GM12874 (cell line): Measurements from ENCODE around the gene DAZAP2.

Source experiments
- CTCF ChIP-seq: IDR thresholded peaks from 2 replicates; pipeline ENCODE4 v1.5.1; 2011; ENCODE audit warnings: low read depth, mild to moderate bottlenecking, control low read depth, low read length, moderate library complexity; ENCODE audit not compliant: insufficient read depth

Gene DAZAP2

GRCh38 chr12:51244269-51244668, 5.6 kb downstream of the DAZAP2 start:
- no peak for TF ChIP-seq CTCF

GRCh38 chr12:51245476-51246253, 7.0 kb downstream of the DAZAP2 start:
- TF ChIP-seq CTCF: no peak

GRCh38 chr12:51246254-51246853, 7.7 kb downstream of the DAZAP2 start:
- TF ChIP-seq CTCF: 0 out of 2 replicates have a peak, but pooled peaks have one; percentile 11

- no peak for TF ChIP-seq CTCF
Observed at GRCh38 chr12:51247523-51248206, 9.0 kb downstream of the DAZAP2 start.

- TF ChIP-seq CTCF: no peak
Observed at GRCh38 chr12:51253276-51253675, 14.7 kb downstream of the DAZAP2 start.

GRCh38 chr12:51254536-51254935, 15.9 kb downstream of the DAZAP2 start:
- no peak for TF ChIP-seq CTCF

DNA sequence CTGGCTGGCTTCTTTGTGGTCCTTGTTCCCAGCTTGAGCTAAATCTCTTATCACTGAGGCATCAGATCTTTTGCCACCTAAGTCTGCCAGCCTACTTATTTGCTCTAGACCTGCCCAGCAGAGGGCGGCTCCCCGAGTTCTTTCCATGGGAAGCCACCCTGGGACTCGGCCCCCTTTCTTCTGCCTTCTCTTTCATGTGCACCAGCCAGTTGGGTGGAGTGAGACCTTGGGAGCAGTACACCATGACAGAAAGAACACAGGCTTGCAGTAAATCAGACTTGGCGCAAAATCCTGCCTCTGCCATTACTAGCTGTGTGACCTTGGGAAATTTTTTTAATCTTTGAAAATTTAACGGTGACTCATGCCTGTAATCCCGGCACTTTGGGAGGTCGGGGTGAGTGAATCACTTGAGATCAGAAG, 24.1 kb downstream of the DAZAP2 start:
- peak; percentile 25; the same call in 1 of the 2 replicates for TF ChIP-seq CTCF
